Measurements from ENCODE around the gene FBXO17.

Gene FBXO17

GRCh38 chr19:38915329-38916321 lies 59.9 kb downstream of the FBXO17 start:
- no peak overlapping the region for H2AFZ ChIP-seq (ENCODE audit: low read length, unreplicated experiment)
- H3K27ac ChIP-seq (ENCODE audit: low read depth, low read length), result no peak overlapping the region
- H3K4me1 ChIP-seq (ENCODE audit: control insufficient read depth, insufficient read depth, low read length, unreplicated experiment), result no peaks in the 10 kb centered on the region
- H3K4me3 ChIP-seq (ENCODE audit: low read depth, low read length), result no peak overlapping the region
- H3K79me2 ChIP-seq (ENCODE audit: control insufficient read depth, insufficient read depth, low read length, unreplicated experiment), result no peaks in the 10 kb centered on the region
- H3K27me3 ChIP-seq (ENCODE audit: insufficient read depth, low read length), result no peaks in the 10 kb centered on the region
- no peaks in the 10 kb centered on the region for H3K36me3 ChIP-seq (ENCODE audit: insufficient read depth, low read length)

GRCh38 chr19:38913958-38914357 lies 61.6 kb downstream of the FBXO17 start:
- no peaks in the 10 kb centered on the region for H3K79me2 ChIP-seq (ENCODE audit: control insufficient read depth, insufficient read depth, low read length, unreplicated experiment)
- no peaks in the 10 kb centered on the region for H3K36me3 ChIP-seq (ENCODE audit: insufficient read depth, low read length)
- H3K4me1 ChIP-seq (ENCODE audit: control insufficient read depth, insufficient read depth, low read length, unreplicated experiment), result no peaks in the 10 kb centered on the region
- no peak overlapping the region for H2AFZ ChIP-seq (ENCODE audit: low read length, unreplicated experiment)
- no peak overlapping the region for H3K27ac ChIP-seq (ENCODE audit: low read depth, low read length)
- H3K27me3 ChIP-seq (ENCODE audit: insufficient read depth, low read length), result no peaks in the 10 kb centered on the region
- H3K4me3 ChIP-seq (ENCODE audit: low read depth, low read length), result no peak overlapping the region

DNA sequence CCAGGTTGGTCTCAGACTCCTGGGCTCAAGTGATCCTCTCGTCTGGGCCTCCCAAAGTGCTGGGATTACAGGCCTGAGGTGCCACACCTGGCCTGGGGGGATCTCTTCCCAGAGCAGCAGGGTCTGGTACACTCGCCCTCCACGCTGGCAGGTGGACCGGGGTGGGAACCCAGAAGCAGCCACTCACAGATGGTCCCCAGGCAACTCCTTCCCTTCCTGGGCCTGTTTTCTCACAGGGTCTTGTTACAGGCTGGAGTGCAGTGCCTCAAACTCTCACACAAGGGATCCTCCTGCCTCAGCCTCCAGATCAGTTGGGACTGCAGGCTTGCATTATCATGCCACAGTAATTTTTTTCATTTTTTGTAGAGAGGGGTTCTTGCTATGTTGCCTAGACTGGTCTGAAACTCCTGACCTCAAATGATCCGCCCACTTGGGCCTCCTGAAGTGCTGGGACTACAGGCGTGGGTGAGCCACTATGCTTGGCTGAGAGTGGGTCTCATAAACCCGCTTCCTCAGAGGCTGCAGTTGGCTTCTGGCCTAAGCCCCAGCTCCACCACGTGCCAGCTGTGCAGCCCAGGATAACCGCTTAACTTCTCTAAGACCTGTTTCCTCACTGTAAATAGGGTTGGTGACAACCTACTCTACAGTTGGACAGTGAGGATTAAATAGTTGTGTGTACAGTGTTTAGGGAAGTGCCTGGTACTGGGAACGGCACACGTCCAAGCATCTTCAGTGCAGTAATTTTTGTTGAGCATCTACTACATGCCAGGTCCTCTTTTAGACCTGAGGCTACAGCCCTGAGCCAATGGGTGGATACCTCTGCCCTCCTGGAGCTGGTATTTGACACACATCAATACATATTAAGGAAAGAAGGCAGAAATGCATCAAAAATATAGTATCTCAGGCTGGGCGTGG lies 62.7 kb downstream of the FBXO17 start:
- H3K79me2 ChIP-seq (ENCODE audit: control insufficient read depth, insufficient read depth, low read length, unreplicated experiment), result no peaks in the 10 kb centered on the region
- no peak overlapping the region for H2AFZ ChIP-seq (ENCODE audit: low read length, unreplicated experiment)
- H3K27ac ChIP-seq (ENCODE audit: low read depth, low read length), result no peak overlapping the region
- no peaks in the 10 kb centered on the region for H3K4me1 ChIP-seq (ENCODE audit: control insufficient read depth, insufficient read depth, low read length, unreplicated experiment)
- 0 out of 2 replicates have a peak, but pooled peaks cover 1% of the 10 kb centered on the region for H3K36me3 ChIP-seq (ENCODE audit: insufficient read depth, low read length)
- H3K27me3 ChIP-seq (ENCODE audit: insufficient read depth, low read length), result no peaks in the 10 kb centered on the region
- H3K4me3 ChIP-seq (ENCODE audit: low read depth, low read length), result no peak overlapping the region

GRCh38 chr19:38911388-38912001 lies 64.0 kb downstream of the FBXO17 start:
- Histone ChIP-seq H3K27me3 (ENCODE audit: insufficient read depth, low read length) (no peaks in the 10 kb centered on the region), H3K4me3 (ENCODE audit: low read depth, low read length) (no peak overlapping the region)

GRCh38 chr19:38910488-38910887 lies 65.1 kb downstream of the FBXO17 start:
- Histone ChIP-seq H3K4me3 (ENCODE audit: low read depth, low read length) (no peak overlapping the region), H2AFZ (ENCODE audit: low read length, unreplicated experiment) (no peak overlapping the region), H3K27me3 (ENCODE audit: insufficient read depth, low read length) (no peaks in the 10 kb centered on the region), H3K79me2 (ENCODE audit: control insufficient read depth, insufficient read depth, low read length, unreplicated experiment) (no peaks in the 10 kb centered on the region), H3K4me1 (ENCODE audit: control insufficient read depth, insufficient read depth, low read length, unreplicated experiment) (no peaks in the 10 kb centered on the region), H3K27ac (ENCODE audit: low read depth, low read length) (no peak overlapping the region), H3K36me3 (ENCODE audit: insufficient read depth, low read length) (peaks cover 13% of the 10 kb centered on the region; the same call in 1 of the 2 replicates)

More at GRCh38 chr19:38911388-38912001, 64.0 kb downstream of the FBXO17 start:
- no peaks in the 10 kb centered on the region for H3K79me2 ChIP-seq (ENCODE audit: control insufficient read depth, insufficient read depth, low read length, unreplicated experiment)
- H3K36me3 ChIP-seq (ENCODE audit: insufficient read depth, low read length), result peaks cover 10% of the 10 kb centered on the region; the same call in 1 of the 2 replicates
- no peak overlapping the region for H3K27ac ChIP-seq (ENCODE audit: low read depth, low read length)
- H3K4me1 ChIP-seq (ENCODE audit: control insufficient read depth, insufficient read depth, low read length, unreplicated experiment), result no peaks in the 10 kb centered on the region
- H2AFZ ChIP-seq (ENCODE audit: low read length, unreplicated experiment), result no peak overlapping the region

DNA sequence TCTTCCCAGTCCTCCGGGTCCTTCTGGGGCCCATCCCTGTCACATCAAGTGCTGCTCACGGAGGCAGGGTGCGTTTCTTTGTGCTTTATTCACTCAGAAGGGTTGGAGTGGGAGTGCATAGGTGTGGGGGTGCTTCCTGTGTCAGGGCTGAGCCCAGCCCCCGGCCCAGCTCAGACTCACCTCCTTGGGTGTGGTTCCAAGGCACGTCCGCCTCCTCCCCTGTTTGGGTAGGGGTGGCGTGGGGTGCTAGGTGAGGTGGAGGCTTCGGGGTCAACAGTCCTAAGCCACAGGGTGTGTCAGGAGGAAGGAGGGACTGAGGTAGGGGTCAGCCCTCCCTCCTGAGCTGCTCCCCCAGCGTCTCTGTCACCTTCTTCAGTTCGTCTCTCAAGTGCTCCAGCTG lies 66.6 kb downstream of the FBXO17 start:
- no peaks in the 10 kb centered on the region for H3K27me3 ChIP-seq (ENCODE audit: insufficient read depth, low read length)
- no peaks in the 10 kb centered on the region for H3K79me2 ChIP-seq (ENCODE audit: control insufficient read depth, insufficient read depth, low read length, unreplicated experiment)
- no peaks in the 10 kb centered on the region for H3K4me1 ChIP-seq (ENCODE audit: control insufficient read depth, insufficient read depth, low read length, unreplicated experiment)
- no peak overlapping the region for H3K4me3 ChIP-seq (ENCODE audit: low read depth, low read length)
- no peak overlapping the region for H3K27ac ChIP-seq (ENCODE audit: low read depth, low read length)
- peaks cover 15% of the 10 kb centered on the region; the same call in 1 of the 2 replicates for H3K36me3 ChIP-seq (ENCODE audit: insufficient read depth, low read length)
- no peak overlapping the region for H2AFZ ChIP-seq (ENCODE audit: low read length, unreplicated experiment)

DNA sequence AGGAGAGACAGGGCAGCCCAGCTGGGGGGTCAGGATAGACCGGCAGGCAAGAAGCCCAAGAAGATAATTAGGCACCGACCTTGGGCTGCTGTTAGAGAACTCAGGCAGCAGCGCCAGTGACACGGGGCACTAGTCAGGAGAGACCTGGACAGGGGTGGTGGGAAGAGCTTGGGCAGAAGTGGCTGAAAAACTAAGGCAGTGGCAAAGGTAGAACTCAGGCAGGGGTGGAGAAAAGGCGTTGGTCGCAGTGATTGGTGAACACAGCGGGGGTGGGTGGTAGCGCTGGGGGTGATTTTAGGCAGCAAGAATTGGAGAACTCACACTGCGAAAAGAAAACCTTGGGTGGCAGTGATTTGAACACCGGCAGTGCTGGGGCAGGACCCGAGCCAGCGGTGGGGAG lies 67.9 kb downstream of the FBXO17 start:
- H3K27me3 ChIP-seq (ENCODE audit: insufficient read depth, low read length), result no peaks in the 10 kb centered on the region
- no peaks in the 10 kb centered on the region for H3K79me2 ChIP-seq (ENCODE audit: control insufficient read depth, insufficient read depth, low read length, unreplicated experiment)
- H2AFZ ChIP-seq (ENCODE audit: low read length, unreplicated experiment), result no peak overlapping the region
- H3K36me3 ChIP-seq (ENCODE audit: insufficient read depth, low read length), result peaks cover 15% of the 10 kb centered on the region; the same call in 1 of the 2 replicates
- H3K27ac ChIP-seq (ENCODE audit: low read depth, low read length), result no peak overlapping the region
- H3K4me3 ChIP-seq (ENCODE audit: low read depth, low read length), result no peak overlapping the region
- no peaks in the 10 kb centered on the region for H3K4me1 ChIP-seq (ENCODE audit: control insufficient read depth, insufficient read depth, low read length, unreplicated experiment)

DNA sequence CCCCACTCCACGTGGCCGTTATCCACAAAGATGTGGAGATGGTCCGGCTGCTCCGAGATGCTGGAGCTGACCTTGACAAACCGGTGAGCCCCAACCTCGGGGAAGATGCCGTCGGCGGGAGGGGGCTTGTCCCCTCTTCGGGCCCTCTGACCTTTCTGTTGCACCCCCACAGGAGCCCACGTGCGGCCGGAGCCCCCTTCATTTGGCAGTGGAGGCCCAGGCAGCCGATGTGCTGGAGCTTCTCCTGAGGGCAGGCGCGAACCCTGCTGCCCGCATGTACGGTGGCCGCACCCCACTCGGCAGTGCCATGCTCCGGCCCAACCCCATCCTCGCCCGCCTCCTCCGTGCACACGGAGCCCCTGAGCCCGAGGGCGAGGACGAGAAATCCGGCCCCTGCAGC lies 68.3 kb downstream of the FBXO17 start:
- Histone ChIP-seq H2AFZ (ENCODE audit: low read length, unreplicated experiment) (no peak overlapping the region), H3K27me3 (ENCODE audit: insufficient read depth, low read length) (no peaks in the 10 kb centered on the region)

GRCh38 chr19:38905620-38906019 lies 69.9 kb downstream of the FBXO17 start:
- no peak overlapping the region for H2AFZ ChIP-seq (ENCODE audit: low read length, unreplicated experiment)
- no peaks in the 10 kb centered on the region for H3K27me3 ChIP-seq (ENCODE audit: insufficient read depth, low read length)
- H3K4me3 ChIP-seq (ENCODE audit: low read depth, low read length), result no peak overlapping the region
- H3K27ac ChIP-seq (ENCODE audit: low read depth, low read length), result no peak overlapping the region
- peaks cover 15% of the 10 kb centered on the region; the same call in 1 of the 2 replicates for H3K36me3 ChIP-seq (ENCODE audit: insufficient read depth, low read length)
- no peaks in the 10 kb centered on the region for H3K79me2 ChIP-seq (ENCODE audit: control insufficient read depth, insufficient read depth, low read length, unreplicated experiment)
- H3K4me1 ChIP-seq (ENCODE audit: control insufficient read depth, insufficient read depth, low read length, unreplicated experiment), result no peaks in the 10 kb centered on the region

More for the DNA sequence above, 68.3 kb downstream of the FBXO17 start:
- no peaks in the 10 kb centered on the region for H3K4me1 ChIP-seq (ENCODE audit: control insufficient read depth, insufficient read depth, low read length, unreplicated experiment)
- no peaks in the 10 kb centered on the region for H3K79me2 ChIP-seq (ENCODE audit: control insufficient read depth, insufficient read depth, low read length, unreplicated experiment)
- H3K36me3 ChIP-seq (ENCODE audit: insufficient read depth, low read length), result peaks cover 15% of the 10 kb centered on the region; the same call in 1 of the 2 replicates
- no peak overlapping the region for H3K4me3 ChIP-seq (ENCODE audit: low read depth, low read length)
- no peak overlapping the region for H3K27ac ChIP-seq (ENCODE audit: low read depth, low read length)

Measured in ACC112 (cell line).